Measurements from ENCODE around the gene SPOCK1. TPM values are rescaled to one million over a fixed set of nuclear protein-coding genes. Genes with fewer than 3 reads are reported as not detected.

The SPOCK1 gene
- total RNA-seq, 2 experiments from 2014 or later = not detected

DNA sequence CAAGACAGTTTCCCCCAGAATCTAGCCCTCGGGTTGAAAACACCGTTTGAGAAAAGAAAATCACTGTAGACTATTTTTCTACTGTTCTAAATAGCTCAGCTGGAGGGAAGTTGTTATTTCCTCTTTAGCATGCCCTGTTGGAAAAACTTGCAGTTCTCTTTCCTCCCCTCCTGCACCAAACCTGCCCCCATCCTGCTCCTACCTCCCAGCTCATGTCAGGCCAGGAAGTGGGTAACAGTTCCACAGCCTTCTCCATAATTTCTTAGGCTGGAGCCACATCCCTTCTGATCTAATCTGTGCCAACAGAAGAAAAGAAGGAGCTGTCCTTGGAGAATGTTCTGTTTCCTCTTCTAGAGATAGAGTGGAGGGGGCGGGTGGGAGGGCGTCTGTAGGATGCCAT, 437.7 kb downstream of the SPOCK1 start:
- Mint-ChIP-seq H3K9me3 (no peaks in the 10 kb centered on the region), H3K27me3 (no peaks in the 10 kb centered on the region), H3K4me3 (no peak overlapping the region), H3K4me1 (ENCODE audit: low read depth) (no peaks in the 10 kb centered on the region), H3K27ac (no peak overlapping the region), H3K36me3 (ENCODE audit: low read depth) (no peaks in the 10 kb centered on the region)
- ATAC-seq (no peak), DNase-seq (no peak)
- ChIA-PET CTCF (no interaction called here), POLR2A (no interaction called here)
- intact Hi-C loops (cut with micrococcal nuclease) = no loop called here
- TF ChIP-seq, protein P1, sequence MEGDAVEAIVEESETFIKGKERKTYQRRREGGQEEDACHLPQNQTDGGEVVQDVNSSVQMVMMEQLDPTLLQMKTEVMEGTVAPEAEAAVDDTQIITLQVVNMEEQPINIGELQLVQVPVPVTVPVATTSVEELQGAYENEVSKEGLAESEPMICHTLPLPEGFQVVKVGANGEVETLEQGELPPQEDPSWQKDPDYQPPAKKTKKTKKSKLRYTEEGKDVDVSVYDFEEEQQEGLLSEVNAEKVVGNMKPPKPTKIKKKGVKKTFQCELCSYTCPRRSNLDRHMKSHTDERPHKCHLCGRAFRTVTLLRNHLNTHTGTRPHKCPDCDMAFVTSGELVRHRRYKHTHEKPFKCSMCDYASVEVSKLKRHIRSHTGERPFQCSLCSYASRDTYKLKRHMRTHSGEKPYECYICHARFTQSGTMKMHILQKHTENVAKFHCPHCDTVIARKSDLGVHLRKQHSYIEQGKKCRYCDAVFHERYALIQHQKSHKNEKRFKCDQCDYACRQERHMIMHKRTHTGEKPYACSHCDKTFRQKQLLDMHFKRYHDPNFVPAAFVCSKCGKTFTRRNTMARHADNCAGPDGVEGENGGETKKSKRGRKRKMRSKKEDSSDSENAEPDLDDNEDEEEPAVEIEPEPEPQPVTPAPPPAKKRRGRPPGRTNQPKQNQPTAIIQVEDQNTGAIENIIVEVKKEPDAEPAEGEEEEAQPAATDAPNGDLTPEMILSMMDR (IDR thresholded peaks at IDR 0.05) = no peak

DNA sequence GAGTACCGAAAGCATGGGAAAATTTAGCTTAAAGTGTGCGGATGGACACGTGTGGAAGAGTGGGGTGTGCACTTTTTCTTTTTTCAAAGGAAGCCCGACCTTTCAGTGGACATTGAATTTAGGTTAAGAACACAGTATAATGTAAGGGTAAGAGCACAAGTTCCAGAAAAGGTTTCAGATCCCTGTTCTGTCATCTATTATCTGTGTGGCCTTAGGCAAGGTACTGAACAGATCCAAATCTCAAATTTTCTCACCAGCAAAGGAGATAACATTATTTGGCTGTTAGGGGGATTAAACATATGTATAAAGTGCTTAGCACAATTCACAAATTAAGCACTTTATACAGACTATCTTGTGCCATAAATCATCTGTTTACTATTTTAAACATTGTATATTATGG, 441.0 kb downstream of the SPOCK1 start:
- no peak overlapping the region for H3K4me3 Mint-ChIP-seq
- ChIA-PET POLR2A (no interaction called here), CTCF (interaction anchor here (0.9 kb wide), 1 partner anchor 21 kb away, joined by 3 read pairs; no protein-coding TSS in a partner anchor)
- no peaks in the 10 kb centered on the region for H3K36me3 Mint-ChIP-seq (ENCODE audit: low read depth)
- no peaks in the 10 kb centered on the region for H3K27me3 Mint-ChIP-seq
- TF ChIP-seq, protein P1 (IDR thresholded peaks at IDR 0.05) = no peak
- ATAC-seq = no peak
- H3K9me3 Mint-ChIP-seq = no peaks in the 10 kb centered on the region
- no peak for DNase-seq
- H3K4me1 Mint-ChIP-seq (ENCODE audit: low read depth) = no peaks in the 10 kb centered on the region
- intact Hi-C loops (cut with micrococcal nuclease) = no loop called here
- H3K27ac Mint-ChIP-seq = no peak overlapping the region

DNA sequence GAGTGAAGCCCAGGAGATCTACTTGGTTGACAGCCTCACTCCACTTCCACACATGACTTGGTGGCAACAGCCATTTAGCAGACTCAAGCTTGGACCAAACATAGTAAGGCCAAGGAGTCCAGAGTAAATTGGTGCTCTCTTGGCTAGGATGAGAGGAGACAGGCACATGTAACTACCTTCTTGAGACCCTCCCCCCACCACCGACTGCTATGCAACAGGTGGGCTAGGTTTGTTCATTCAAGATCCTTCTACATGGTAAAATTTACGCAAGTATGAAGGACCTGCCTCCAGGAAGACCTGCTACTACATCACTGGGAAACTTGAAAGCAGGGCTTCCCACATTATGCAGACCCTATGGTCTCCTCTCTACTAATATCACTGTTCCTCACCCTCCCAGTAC, 442.4 kb downstream of the SPOCK1 start:
- DNase-seq (no peak), ATAC-seq (no peak)
- Mint-ChIP-seq H3K9me3 (no peaks in the 10 kb centered on the region), H3K27ac (no peak overlapping the region), H3K36me3 (ENCODE audit: low read depth) (no peaks in the 10 kb centered on the region), H3K4me3 (no peak overlapping the region), H3K27me3 (no peaks in the 10 kb centered on the region), H3K4me1 (ENCODE audit: low read depth) (no peaks in the 10 kb centered on the region)
- CTCF ChIA-PET = no interaction called here
- POLR2A ChIA-PET = no interaction called here
- intact Hi-C loops (cut with micrococcal nuclease) = no loop called here
- TF ChIP-seq, protein P1 (IDR thresholded peaks at IDR 0.05) = no peak

DNA sequence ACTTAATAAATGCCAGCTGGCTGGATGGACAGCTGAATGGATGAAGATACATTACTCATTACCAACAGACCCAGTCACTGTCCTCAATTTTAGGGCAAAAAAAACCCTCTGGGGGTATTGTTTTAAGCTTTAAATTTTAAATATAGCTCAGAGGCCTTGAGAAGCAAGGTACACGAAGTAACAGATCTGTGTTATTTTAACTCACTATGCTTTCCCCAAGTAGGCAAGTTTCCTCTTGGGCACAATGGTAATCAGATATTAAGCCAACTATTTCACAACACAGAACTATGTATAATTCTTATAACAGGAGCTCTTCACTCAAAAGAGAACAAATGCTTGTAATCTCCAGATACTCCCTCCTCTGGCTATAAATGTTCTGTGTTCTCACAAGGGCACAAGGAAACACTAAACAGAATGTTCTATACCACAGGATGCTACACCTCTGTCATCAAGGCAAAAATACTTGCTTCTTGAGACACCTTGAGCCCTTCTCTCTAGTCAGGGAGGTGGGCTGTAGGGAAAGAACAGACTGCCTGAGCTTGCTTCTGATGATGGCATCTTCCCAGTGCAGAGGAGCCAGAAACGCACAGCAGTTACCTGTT, 443.8 kb downstream of the SPOCK1 start:
- ChIA-PET POLR2A (no interaction called here), CTCF (no interaction called here)
- TF ChIP-seq, protein P1 (IDR thresholded peaks at IDR 0.05) = no peak
- intact Hi-C loops (cut with micrococcal nuclease) = no loop called here
- Mint-ChIP-seq H3K4me1 (ENCODE audit: low read depth) (no peaks in the 10 kb centered on the region), H3K4me3 (no peak overlapping the region), H3K9me3 (no peaks in the 10 kb centered on the region), H3K36me3 (ENCODE audit: low read depth) (no peaks in the 10 kb centered on the region), H3K27me3 (no peaks in the 10 kb centered on the region), H3K27ac (no peak overlapping the region)
- ATAC-seq (no peak), DNase-seq (no peak)

DNA sequence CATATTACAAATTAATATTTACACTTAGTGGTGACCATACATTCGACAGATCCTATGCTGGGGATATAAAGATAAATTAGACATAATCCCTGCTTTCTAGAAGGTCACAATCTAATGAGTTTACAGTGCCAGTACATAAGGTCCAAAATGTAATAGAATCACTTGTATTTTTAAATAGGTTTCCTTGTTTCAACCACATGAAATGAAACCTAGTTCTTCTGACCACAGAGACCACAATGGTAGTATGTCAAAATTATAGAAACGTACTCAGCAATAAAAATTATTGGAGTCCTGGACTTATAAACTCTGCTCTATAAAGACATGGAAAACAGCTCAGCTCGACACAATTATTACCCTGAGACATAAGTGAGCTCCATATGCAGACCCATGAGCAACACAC, 444.3 kb downstream of the SPOCK1 start:
- Mint-ChIP-seq H3K27ac (no peak overlapping the region), H3K4me1 (ENCODE audit: low read depth) (no peaks in the 10 kb centered on the region), H3K4me3 (no peak overlapping the region), H3K36me3 (ENCODE audit: low read depth) (no peaks in the 10 kb centered on the region), H3K9me3 (no peaks in the 10 kb centered on the region), H3K27me3 (no peaks in the 10 kb centered on the region)
- TF ChIP-seq, protein P1 (IDR thresholded peaks at IDR 0.05) = no peak
- ATAC-seq (no peak), DNase-seq (no peak)
- POLR2A ChIA-PET = no interaction called here
- CTCF ChIA-PET = no interaction called here
- intact Hi-C loops (cut with micrococcal nuclease) = no loop called here
